Measurements from ENCODE around the gene GDPD5. TPM values are rescaled to one million over a fixed set of nuclear protein-coding genes. Genes with fewer than 3 reads are reported as not detected.

GDPD5 gene
- total and polyA plus RNA-seq, 10 of the 15 experiments (the other 5 are each of a cell fraction or from before 2014, with no cell fraction given) = 0.10 to 30.0 (median 6.7) TPM

DNA sequence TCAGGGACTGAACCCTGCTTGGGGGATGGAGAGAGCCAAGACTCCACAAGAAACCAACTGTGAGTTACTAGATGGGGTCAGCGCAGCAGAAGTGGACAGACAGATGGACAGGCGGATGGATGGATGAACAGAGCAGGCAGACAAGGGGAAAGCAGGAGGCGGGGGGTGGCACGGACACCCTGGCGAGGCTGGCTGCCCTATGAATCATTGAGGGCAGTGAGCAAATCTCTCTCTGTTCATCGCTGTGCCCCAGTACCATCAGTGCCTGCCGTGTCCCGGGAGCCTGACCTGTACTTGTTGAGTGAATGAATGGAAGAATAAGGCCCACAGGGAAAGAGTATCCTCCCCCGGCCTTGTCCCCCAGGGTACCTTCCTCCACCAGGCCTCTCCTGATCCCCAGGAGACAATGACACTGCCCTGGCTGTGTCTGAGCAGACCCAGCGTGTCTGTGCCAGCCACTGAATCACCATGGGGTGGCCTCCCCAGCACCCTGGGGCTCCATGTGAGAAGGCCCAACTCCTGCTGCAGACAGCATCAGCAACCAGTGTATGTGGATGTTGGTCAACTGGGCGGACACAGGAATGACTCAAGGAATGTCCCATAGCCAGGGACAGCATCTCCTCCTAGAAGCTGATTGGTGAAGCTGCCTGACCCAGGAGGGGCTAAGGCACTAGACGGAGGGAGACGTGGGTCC, 87.6 kb downstream of the GDPD5 start:
- intact Hi-C loops (cut with micrococcal nuclease; ENCODE audit: unreplicated experiment) (no loop called here), in situ Hi-C loops (cut with MboI) (no loop called here)
- no peaks in the 10 kb centered on the region; a peak in 1 of 4 replicates for H3K36me3 ChIP-seq (ENCODE audit: control insufficient read depth in 2 of 2, insufficient read depth in 2 of 2, low read length in 1 of 2)
- CTCF ChIA-PET = interaction anchor here (1.1 to 9.1 kb wide), 2 partner anchors 13 to 89 kb away, joined by 3 to 288 read pairs; partner anchors contain the start of gene GDPD5
- SMC1A ChIA-PET (ENCODE audit: uncharacterized antibody, unreplicated experiment) = interaction anchor here (1.1 kb wide), 1 partner anchor 50 kb away, joined by 3 read pairs; no protein-coding TSS in a partner anchor
- H3K27ac ChIP-seq (ENCODE audit: control insufficient read depth, insufficient read depth) = no peak overlapping the region
- no peak overlapping the region for H3K4me2 ChIP-seq (ENCODE audit: control insufficient read depth, insufficient read depth)
- no peaks in the 10 kb centered on the region for H3K4me1 ChIP-seq (ENCODE audit: control insufficient read depth, insufficient read depth, low read length)
- FAIRE-seq (no peak), ATAC-seq (no peak), DNase-seq (ENCODE audit: low read depth, low spot score) (no peak)
- 36% methylated on average over 13 of the region's 13 CpGs for WGBS (ENCODE audit: insufficient coverage, insufficient replicate concordance, low lambda C conversion rate, missing lambda C conversion rate)
- H3K79me2 ChIP-seq (ENCODE audit: control insufficient read depth, insufficient read depth, low read length) = no peaks in the 10 kb centered on the region
- H3K9ac ChIP-seq (ENCODE audit: control insufficient read depth, insufficient read depth, low read length) = no peak overlapping the region
- H2AFZ ChIP-seq (ENCODE audit: control insufficient read depth, low read depth, low read length) = no peak overlapping the region
- no peaks in the 10 kb centered on the region; a peak in 1 of 4 replicates for H3K27me3 ChIP-seq (replicated peaks in 1 of 2; ENCODE audit: control insufficient read depth in 2 of 2, insufficient read depth in 2 of 2, low read length in 1 of 2)
- no peak overlapping the region for H3K4me3 ChIP-seq
- no peaks in the 10 kb centered on the region; the same call in 1 of the 2 replicates for H4K20me1 ChIP-seq (ENCODE audit: control insufficient read depth, insufficient read depth)
- no TSS peak for BruUV-seq (replicated peaks)
- TF ChIP-seq, protein P1, sequence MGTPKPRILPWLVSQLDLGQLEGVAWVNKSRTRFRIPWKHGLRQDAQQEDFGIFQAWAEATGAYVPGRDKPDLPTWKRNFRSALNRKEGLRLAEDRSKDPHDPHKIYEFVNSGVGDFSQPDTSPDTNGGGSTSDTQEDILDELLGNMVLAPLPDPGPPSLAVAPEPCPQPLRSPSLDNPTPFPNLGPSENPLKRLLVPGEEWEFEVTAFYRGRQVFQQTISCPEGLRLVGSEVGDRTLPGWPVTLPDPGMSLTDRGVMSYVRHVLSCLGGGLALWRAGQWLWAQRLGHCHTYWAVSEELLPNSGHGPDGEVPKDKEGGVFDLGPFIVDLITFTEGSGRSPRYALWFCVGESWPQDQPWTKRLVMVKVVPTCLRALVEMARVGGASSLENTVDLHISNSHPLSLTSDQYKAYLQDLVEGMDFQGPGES (IDR thresholded peaks at IDR 0.05) = no peak
- TF ChIP-seq E4F1 (IDR thresholded peaks at IDR 0.05; ENCODE audit: borderline replicate concordance, partially characterized antibody) = no peak
- no peak for TF ChIP-seq ATF3 (IDR thresholded peaks at IDR 0.05; ENCODE audit: borderline replicate concordance, extremely low read depth, low read depth, low read length)
- RAD21 ChIA-PET (ENCODE audit: unreplicated experiment) = no interaction called here
- H3K9me3 ChIP-seq (replicated peaks; ENCODE audit: control insufficient read depth, insufficient read depth, low read length) = no peaks in the 10 kb centered on the region
- POLR2A ChIA-PET = no interaction called here
